Myocyte (in vitro differentiated cells): ENCODE results near the gene NDRG4. TPM values are rescaled to one million over a fixed set of nuclear protein-coding genes. Genes with fewer than 3 reads are reported as not detected.

ENCODE experiments used
- DNase-seq: peaks from one replicate; pipeline ENCODE4 v3.0.0-alpha.2; 2012; ENCODE audit warnings: low read depth
- total RNA-seq: library from RNA; depleted of rRNA; stranded (reverse); fragments of >200 nt; gene quantifications from 2 replicates; pipeline ENCODE4 v1.2.3, GENCODE V29; 2014

The NDRG4 gene
- total RNA-seq, 1 donor from 2014 or later, result 45.3 TPM

- no peak for DNase-seq
Observed at GRCh38 chr16:58508671-58509251, 8.8 kb downstream of the NDRG4 start.

- DNase-seq, result no peak
Observed at GRCh38 chr16:58509256-58510096, 9.5 kb downstream of the NDRG4 start.

GRCh38 chr16:58510097-58510775, 10.3 kb downstream of the NDRG4 start:
- DNase-seq, result no peak

- peak; percentile 41 for DNase-seq
Observed at GRCh38 chr16:58510776-58511628, 11.1 kb downstream of the NDRG4 start.

GRCh38 chr16:58511933-58512815, 12.2 kb downstream of the NDRG4 start:
- DNase-seq, result peak; percentile 82

- DNase-seq, result no peak
Observed at GRCh38 chr16:58513874-58514273, 13.9 kb downstream of the NDRG4 start.

GRCh38 chr16:58515125-58515870, 15.4 kb downstream of the NDRG4 start, which contains the start of gene SETD6:
Gene SETD6, plus strand, starts transcription at chr16:58515517. Its CDS starts 21 bp downstream, at chr16:58515538.
- DNase-seq, result peak; percentile 81

GRCh38 chr16:58515871-58516767, 16.2 kb downstream of the NDRG4 start:
- DNase-seq, result no peak

GRCh38 chr16:58516768-58517107, 16.8 kb downstream of the NDRG4 start:
- DNase-seq, result no peak

- DNase-seq, result no peak
Observed at GRCh38 chr16:58518083-58518979, 18.4 kb downstream of the NDRG4 start.

- no peak for DNase-seq
Observed at GRCh38 chr16:58518980-58519368, 19.0 kb downstream of the NDRG4 start.

GRCh38 chr16:58519707-58520106, 19.8 kb downstream of the NDRG4 start:
- DNase-seq, result no peak

- no peak for DNase-seq
Observed at GRCh38 chr16:58530179-58530578, 30.2 kb downstream of the NDRG4 start.

- no peak for DNase-seq
Observed at GRCh38 chr16:58532414-58532813, 32.5 kb downstream of the NDRG4 start.

- DNase-seq, result no peak
Observed at GRCh38 chr16:58533751-58534470, 34.0 kb downstream of the NDRG4 start.

GRCh38 chr16:58535100-58535499, 35.2 kb downstream of the NDRG4 start:
- DNase-seq, result no peak

- DNase-seq, result no peak
Observed at GRCh38 chr16:58536278-58536677, 36.3 kb downstream of the NDRG4 start.
